ENCODE results near the gene CLPTM1L.

The CLPTM1L gene

GRCh38 chr5:1317921-1318565, 26.9 kb downstream of the CLPTM1L start:
- Mint-ChIP-seq H3K4me3 (no peak overlapping the region), H3K9me3 (no peaks in the 10 kb centered on the region), H3K4me1 (ENCODE audit: low read depth) (peaks cover 43% of the 10 kb centered on the region), H3K27ac (peak overlapping the region; percentile 20), H3K27me3 (ENCODE audit: low read depth) (no peaks in the 10 kb centered on the region), H3K36me3 (ENCODE audit: low read depth) (peaks cover 45% of the 10 kb centered on the region)
- no peak for DNase-seq (ENCODE audit: low spot score)

GRCh38 chr5:1316588-1317340, 28.1 kb downstream of the CLPTM1L start:
- Mint-ChIP-seq H3K4me1 (ENCODE audit: low read depth) (peaks cover 55% of the 10 kb centered on the region), H3K4me3 (peak overlapping the region; percentile 84), H3K27ac (peak overlapping the region; percentile 98), H3K9me3 (peaks cover 3% of the 10 kb centered on the region), H3K36me3 (ENCODE audit: low read depth) (peaks cover 42% of the 10 kb centered on the region), H3K27me3 (ENCODE audit: low read depth) (no peaks in the 10 kb centered on the region)
- DNase-seq (ENCODE audit: low spot score) = no peak

DNA sequence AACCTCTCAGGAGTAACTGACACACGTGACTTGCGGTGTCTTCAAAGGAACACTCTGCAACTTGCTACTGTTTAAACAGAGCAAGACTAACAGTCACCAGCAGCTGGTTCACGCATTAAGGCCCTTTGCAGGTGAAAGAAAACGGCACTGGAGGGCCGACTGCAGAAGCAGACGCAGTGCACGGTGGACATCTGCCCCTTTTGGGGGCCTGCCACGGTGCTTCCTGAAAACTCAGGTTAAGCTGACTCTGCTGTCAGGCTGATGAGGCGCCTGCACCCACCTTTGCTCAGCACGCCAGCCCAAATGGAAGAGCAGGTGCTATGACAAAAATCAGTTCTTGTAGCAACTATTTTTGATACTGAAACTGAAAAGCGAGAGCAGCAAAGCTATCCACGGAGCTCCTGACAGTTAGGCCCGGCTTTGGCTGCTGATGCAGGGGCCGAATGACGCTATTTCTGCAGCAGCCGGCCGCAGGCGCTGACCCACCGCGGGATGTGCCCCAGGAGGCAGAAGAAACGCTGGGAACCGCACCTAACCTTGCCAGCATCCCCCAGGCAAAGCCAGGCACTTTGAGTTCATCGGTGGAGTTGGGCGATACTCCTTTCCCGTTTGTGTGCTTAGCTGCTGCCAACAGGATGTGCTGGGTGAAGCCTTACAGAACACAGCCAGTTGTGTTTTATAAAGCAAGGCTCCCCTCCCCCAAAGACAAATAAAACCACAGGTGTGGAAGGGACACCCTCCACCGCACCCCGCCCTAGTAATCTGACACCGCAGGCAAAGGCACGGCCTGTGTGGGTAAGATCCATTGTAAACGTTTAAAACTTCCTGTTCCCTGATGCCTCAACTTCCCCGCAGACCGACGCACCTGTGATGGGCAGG, 29.0 kb downstream of the CLPTM1L start:
- Mint-ChIP-seq H3K36me3 (ENCODE audit: low read depth) (peaks cover 36% of the 10 kb centered on the region), H3K27me3 (ENCODE audit: low read depth) (no peaks in the 10 kb centered on the region), H3K27ac (peak overlapping the region; percentile 98), H3K4me1 (ENCODE audit: low read depth) (peaks cover 59% of the 10 kb centered on the region), H3K9me3 (peaks cover 11% of the 10 kb centered on the region), H3K4me3 (peak overlapping the region; percentile 84)
- peak; percentile 53 for DNase-seq (ENCODE audit: low spot score)

- Mint-ChIP-seq H3K27ac (peak overlapping the region; percentile 98), H3K4me1 (ENCODE audit: low read depth) (peaks cover 59% of the 10 kb centered on the region), H3K4me3 (peak overlapping the region; percentile 84), H3K9me3 (peaks cover 17% of the 10 kb centered on the region), H3K27me3 (ENCODE audit: low read depth) (no peaks in the 10 kb centered on the region), H3K36me3 (ENCODE audit: low read depth) (peaks cover 38% of the 10 kb centered on the region)
- no peak for DNase-seq (ENCODE audit: low spot score)
Measured at GRCh38 chr5:1315018-1315708, 29.7 kb downstream of the CLPTM1L start.

GRCh38 chr5:1314564-1314982, 30.3 kb downstream of the CLPTM1L start:
- Mint-ChIP-seq H3K4me1 (ENCODE audit: low read depth) (peaks cover 59% of the 10 kb centered on the region), H3K9me3 (peaks cover 20% of the 10 kb centered on the region), H3K27ac (peak overlapping the region; percentile 98), H3K27me3 (ENCODE audit: low read depth) (no peaks in the 10 kb centered on the region), H3K36me3 (ENCODE audit: low read depth) (peaks cover 39% of the 10 kb centered on the region), H3K4me3 (peak overlapping the region; percentile 84)
- DNase-seq (ENCODE audit: low spot score) = no peak

GRCh38 chr5:1312993-1313833, 31.7 kb downstream of the CLPTM1L start:
- Mint-ChIP-seq H3K27me3 (ENCODE audit: low read depth) (no peaks in the 10 kb centered on the region), H3K4me3 (peak overlapping the region; percentile 84), H3K27ac (peak overlapping the region; percentile 90), H3K36me3 (ENCODE audit: low read depth) (peaks cover 30% of the 10 kb centered on the region), H3K4me1 (ENCODE audit: low read depth) (peaks cover 63% of the 10 kb centered on the region), H3K9me3 (peaks cover 20% of the 10 kb centered on the region)
- peak; percentile 56 for DNase-seq (ENCODE audit: low spot score)

- peaks cover 20% of the 10 kb centered on the region for H3K9me3 Mint-ChIP-seq
- H3K4me3 Mint-ChIP-seq = no peak overlapping the region
- peak overlapping the region; percentile 90 for H3K27ac Mint-ChIP-seq
- H3K36me3 Mint-ChIP-seq (ENCODE audit: low read depth) = peaks cover 22% of the 10 kb centered on the region
- H3K27me3 Mint-ChIP-seq (ENCODE audit: low read depth) = no peaks in the 10 kb centered on the region
- no peak for DNase-seq (ENCODE audit: low spot score)
- H3K4me1 Mint-ChIP-seq (ENCODE audit: low read depth) = peaks cover 60% of the 10 kb centered on the region
Measured at GRCh38 chr5:1312206-1312605, 32.7 kb downstream of the CLPTM1L start.

DNA sequence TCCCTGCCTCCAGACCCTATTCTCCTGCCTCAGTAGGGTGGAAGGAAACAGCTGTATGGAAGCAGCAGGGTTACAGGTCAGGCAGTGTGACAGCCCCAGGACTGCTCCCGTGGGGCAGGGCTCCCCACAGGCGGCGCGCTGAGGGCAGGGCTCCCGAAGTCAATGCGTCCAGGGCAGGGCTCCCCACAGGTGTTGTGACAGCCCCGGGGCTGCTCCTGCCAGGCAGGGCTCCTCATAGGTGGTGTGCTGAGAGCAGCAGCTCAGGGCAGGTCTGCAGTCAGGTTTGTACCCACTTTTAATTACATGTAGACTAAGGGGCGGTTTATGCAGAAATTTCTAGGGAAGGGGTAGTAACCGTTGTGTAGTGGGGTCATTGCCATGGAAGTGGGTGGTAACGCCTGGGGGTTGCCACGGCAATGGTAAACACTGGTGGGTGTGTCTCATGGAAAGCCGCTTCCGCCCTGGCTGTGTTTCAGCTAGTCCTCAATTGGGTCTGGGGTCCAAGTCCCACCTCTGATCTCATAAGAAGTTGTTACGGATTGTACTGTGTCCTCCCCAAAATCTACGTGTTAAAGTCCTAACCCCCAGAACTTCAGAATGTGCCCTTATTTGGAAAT, 33.4 kb downstream of the CLPTM1L start:
- Mint-ChIP-seq H3K27me3 (ENCODE audit: low read depth) (no peaks in the 10 kb centered on the region), H3K4me3 (no peak overlapping the region), H3K9me3 (peaks cover 20% of the 10 kb centered on the region), H3K4me1 (ENCODE audit: low read depth) (peaks cover 54% of the 10 kb centered on the region), H3K36me3 (ENCODE audit: low read depth) (peaks cover 17% of the 10 kb centered on the region), H3K27ac (peak overlapping the region; percentile 69)
- no peak for DNase-seq (ENCODE audit: low spot score)

- DNase-seq (ENCODE audit: low spot score) = no peak
- Mint-ChIP-seq H3K27ac (no peak overlapping the region), H3K9me3 (peaks cover 20% of the 10 kb centered on the region), H3K36me3 (ENCODE audit: low read depth) (peaks cover 13% of the 10 kb centered on the region), H3K4me1 (ENCODE audit: low read depth) (peaks cover 42% of the 10 kb centered on the region), H3K4me3 (no peak overlapping the region), H3K27me3 (ENCODE audit: low read depth) (peaks cover 2% of the 10 kb centered on the region)
Measured at GRCh38 chr5:1310118-1310517, 34.8 kb downstream of the CLPTM1L start.

DNA sequence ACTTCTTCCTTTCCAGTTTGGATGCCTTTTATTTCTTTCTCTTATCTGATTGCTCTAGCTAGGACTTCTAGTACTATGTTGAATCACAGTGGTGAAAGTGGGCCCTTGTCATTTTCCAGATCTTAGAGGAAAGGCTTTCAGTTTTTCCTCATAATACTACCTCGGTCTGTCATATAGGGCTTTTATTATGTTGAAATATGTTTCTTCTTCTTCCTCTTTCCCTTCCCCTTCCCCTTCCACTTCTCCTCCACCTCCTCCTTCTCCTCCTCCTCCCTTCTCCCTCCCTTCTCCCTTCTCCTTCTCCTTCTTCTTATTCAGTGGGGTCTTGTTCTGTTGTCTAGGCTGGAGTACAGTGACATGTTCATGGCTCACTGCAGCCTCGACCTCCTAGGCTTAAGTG, 40.9 kb downstream of the CLPTM1L start:
- H3K9me3 Mint-ChIP-seq = peaks cover 6% of the 10 kb centered on the region
- no peak for DNase-seq (ENCODE audit: low spot score)
- H3K27ac Mint-ChIP-seq = no peak overlapping the region
- H3K36me3 Mint-ChIP-seq (ENCODE audit: low read depth) = no peaks in the 10 kb centered on the region
- H3K4me3 Mint-ChIP-seq = no peak overlapping the region
- H3K4me1 Mint-ChIP-seq (ENCODE audit: low read depth) = peaks cover 8% of the 10 kb centered on the region
- peaks cover 28% of the 10 kb centered on the region for H3K27me3 Mint-ChIP-seq (ENCODE audit: low read depth)

DNA sequence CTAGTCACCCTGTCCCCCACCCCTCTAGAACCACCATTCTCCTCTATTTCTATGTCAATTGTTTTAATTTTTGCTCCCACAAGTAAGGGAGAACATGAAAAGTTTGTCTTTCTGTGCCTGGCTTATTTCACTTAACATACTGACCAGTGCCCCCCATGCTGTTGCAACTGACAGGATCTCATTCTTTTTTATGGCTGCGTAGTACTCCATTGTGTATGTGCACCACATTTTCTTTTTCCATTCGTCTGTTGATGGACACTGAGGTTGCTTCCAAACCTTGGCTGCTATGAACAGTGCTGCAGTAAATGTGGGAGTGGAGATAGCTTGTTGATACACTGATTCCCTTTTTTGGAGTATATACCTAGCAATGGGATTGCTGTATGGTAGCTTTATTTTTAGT, 42.6 kb downstream of the CLPTM1L start:
- H3K4me1 Mint-ChIP-seq (ENCODE audit: low read depth) = peaks cover 4% of the 10 kb centered on the region
- no peak for DNase-seq (ENCODE audit: low spot score)
- peaks cover 28% of the 10 kb centered on the region for H3K27me3 Mint-ChIP-seq (ENCODE audit: low read depth)
- peaks cover 6% of the 10 kb centered on the region for H3K9me3 Mint-ChIP-seq
- no peak overlapping the region for H3K4me3 Mint-ChIP-seq
- H3K27ac Mint-ChIP-seq = no peak overlapping the region
- no peaks in the 10 kb centered on the region for H3K36me3 Mint-ChIP-seq (ENCODE audit: low read depth)

GRCh38 chr5:1300581-1301083, 44.3 kb downstream of the CLPTM1L start:
- DNase-seq (ENCODE audit: low spot score) = no peak
- H3K36me3 Mint-ChIP-seq (ENCODE audit: low read depth) = no peaks in the 10 kb centered on the region
- H3K27me3 Mint-ChIP-seq (ENCODE audit: low read depth) = peaks cover 28% of the 10 kb centered on the region
- H3K9me3 Mint-ChIP-seq = peaks cover 6% of the 10 kb centered on the region
- no peak overlapping the region for H3K27ac Mint-ChIP-seq
- H3K4me3 Mint-ChIP-seq = no peak overlapping the region
- H3K4me1 Mint-ChIP-seq (ENCODE audit: low read depth) = peaks cover 9% of the 10 kb centered on the region
